OCI-LY3 (cell line): Measurements from ENCODE around the gene BBC3.

Source experiments
- H2AFZ ChIP-seq: fragments of 200-600, 300-600 bp; shearing (Covaris generic); 2 replicates; pipeline ENCODE4 v1.6.0; 2014; ENCODE audit warnings: antibody characterized with exemption, low read depth, low read length
- H3K27ac ChIP-seq: fragments of 200-600, 300-600 bp; sonication (generic); 2 replicates; pipeline ENCODE4 v1.5.1; 2014; ENCODE audit warnings: mild to moderate bottlenecking, low read length, moderate library complexity, mixed read lengths
- H3K27me3 ChIP-seq: fragments of 200-600, 300-600 bp; sonication (generic); 2 replicates; pipeline ENCODE4 v1.6.1; 2014; ENCODE audit warnings: low read depth, low read length, mixed read lengths
- H3K36me3 ChIP-seq: fragments of 200-600, 300-600 bp; sonication (generic); replicated peaks from 2 replicates; pipeline ENCODE3; 2014; ENCODE audit warnings: low read depth, low read length, mixed read lengths
- H3K4me1 ChIP-seq: fragments of 300-600, 200-600 bp; sonication (generic); 2 replicates; pipeline ENCODE4 v1.6.1; 2014; ENCODE audit warnings: low read length, mixed read lengths
- H3K4me2 ChIP-seq: fragments of 200-600, 300-600 bp; sonication (generic); 2 replicates; pipeline ENCODE4 v1.6.1; 2014; ENCODE audit warnings: low read length, mixed read lengths
- H3K4me3 ChIP-seq: fragments of 300-600, 200-600 bp; sonication (generic); 2 replicates; pipeline ENCODE4 v1.5.1; 2014; ENCODE audit warnings: antibody characterized with exemption, mild to moderate bottlenecking, low read length, moderate library complexity
- H3K79me2 ChIP-seq: fragments of 300-600, 200-600 bp; shearing (Covaris generic); 2 replicates; pipeline ENCODE4 v1.6.1; 2014; ENCODE audit warnings: mild to moderate bottlenecking, low read length, mixed read lengths
- H3K9ac ChIP-seq: fragments of 300-600, 200-600 bp; shearing (Covaris generic); 2 replicates; pipeline ENCODE4 v1.6.0; 2014; ENCODE audit warnings: mild to moderate bottlenecking, low read length, moderate library complexity
- H3K9me3 ChIP-seq: fragments of 200-600, 300-600 bp; shearing (Covaris generic); 2 replicates; pipeline ENCODE4 v1.6.1; 2014; ENCODE audit warnings: low read length, mixed read lengths; ENCODE audit not compliant: insufficient read depth
- H4K20me1 ChIP-seq: fragments of 200-600, 300-600 bp; sonication (generic); 2 replicates; pipeline ENCODE4 v1.6.1; 2016; ENCODE audit warnings: low read length, mixed read lengths; ENCODE audit not compliant: insufficient read depth
- CTCF ChIP-seq: fragments of 200-600, 300-600 bp; sonication (generic); IDR thresholded peaks from 2 replicates; pipeline ENCODE4 v1.5.1; 2014; ENCODE audit warnings: antibody characterized with exemption, low read length, low read depth
- EZH2phosphoT487 ChIP-seq: fragments of 200-600 bp; shearing (Covaris generic); IDR thresholded peaks from 2 replicates; pipeline ENCODE4 v1.6.1; 2018; ENCODE audit warnings: antibody characterized with exemption, mixed run types, low read depth

Gene BBC3

GRCh38 chr19:47274891-47275761, 44.1 kb upstream of the BBC3 start:
- Histone ChIP-seq H3K4me1 (peaks cover 10% of the 10 kb centered on the region), H2AFZ (no peak overlapping the region), H3K36me3 (peaks cover 4% of the 10 kb centered on the region), H4K20me1 (peaks cover 8% of the 10 kb centered on the region; the same call in 1 of the 2 replicates), H3K9me3 (no peaks in the 10 kb centered on the region), H3K27me3 (no peaks in the 10 kb centered on the region), H3K79me2 (no peaks in the 10 kb centered on the region), H3K27ac (no peak overlapping the region), H3K4me2 (peak overlapping the region; percentile 72), H3K4me3 (peak overlapping the region; percentile 76), H3K9ac (no peak overlapping the region)
- TF ChIP-seq CTCF, result no peak
- no peak for TF ChIP-seq EZH2phosphoT487

DNA sequence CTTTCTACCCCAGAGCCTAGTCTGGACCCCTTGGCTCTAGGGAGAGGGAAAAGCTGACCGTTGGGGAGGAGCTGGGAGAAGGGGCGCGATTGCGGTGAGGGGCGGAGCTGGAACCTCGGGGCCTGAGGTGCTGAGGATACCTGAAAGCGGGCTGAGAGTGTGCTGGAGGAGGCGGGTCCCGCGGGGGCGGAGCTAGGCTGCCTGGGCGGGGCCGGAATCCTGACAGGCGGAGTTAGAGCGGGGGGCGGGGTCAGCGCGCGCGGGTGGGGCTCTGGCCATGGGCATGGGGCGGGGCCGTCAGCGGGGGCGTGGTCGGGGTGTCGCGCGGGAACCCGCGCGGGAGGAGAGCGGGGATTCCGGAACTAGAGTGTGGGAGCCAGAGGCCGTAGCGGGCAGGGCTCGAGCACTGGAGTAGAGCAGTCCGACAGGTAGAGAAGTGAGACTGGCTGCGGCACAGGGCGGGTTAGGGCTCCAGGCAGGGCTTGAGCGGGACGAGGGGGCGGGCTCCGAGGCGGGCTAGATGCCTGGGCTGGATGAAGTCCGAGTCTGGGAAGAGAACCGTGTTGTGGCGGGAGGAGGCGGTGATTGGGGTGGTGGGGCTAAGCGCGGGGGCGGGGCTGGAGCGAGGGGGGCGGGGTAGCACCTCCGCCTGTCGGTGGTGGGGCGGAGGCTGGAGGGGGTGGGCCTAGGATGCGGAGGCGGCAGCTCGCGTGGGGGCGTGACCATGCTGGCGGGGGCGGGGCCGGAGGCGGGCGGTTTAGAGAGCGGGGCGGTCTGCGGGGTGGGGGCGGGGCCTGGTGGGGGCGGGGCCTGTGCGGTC, 43.3 kb upstream of the BBC3 start, which contains the start of gene INAFM1:
INAFM1 (plus strand) TSS at position 815 of the 820 bp plus-strand sequence. CDS start 35 bp downstream, outside the sequence.
- Histone ChIP-seq H3K9ac (peak within 1 kb of the TSS; percentile 95), H2AFZ (peak within 1 kb of the TSS; percentile 37; the same call in 1 of the 2 replicates)

GRCh38 chr19:47273313-47274070, 42.5 kb upstream of the BBC3 start:
- H3K27ac ChIP-seq, result peak overlapping the region; percentile 89
- peak overlapping the region; percentile 95 for H3K9ac ChIP-seq
- H3K4me1 ChIP-seq, result peaks cover 10% of the 10 kb centered on the region
- H3K4me3 ChIP-seq, result peak overlapping the region; percentile 88
- H3K4me2 ChIP-seq, result peak overlapping the region; percentile 93
- H3K36me3 ChIP-seq, result peaks cover 4% of the 10 kb centered on the region
- H4K20me1 ChIP-seq, result peaks cover 8% of the 10 kb centered on the region; the same call in 1 of the 2 replicates
- H2AFZ ChIP-seq, result peak overlapping the region; percentile 37; the same call in 1 of the 2 replicates
- no peaks in the 10 kb centered on the region for H3K79me2 ChIP-seq
- H3K9me3 ChIP-seq, result no peaks in the 10 kb centered on the region
- no peaks in the 10 kb centered on the region for H3K27me3 ChIP-seq
- TF ChIP-seq EZH2phosphoT487 (no peak), CTCF (no peak)

More for the DNA sequence above, 43.3 kb upstream of the BBC3 start, which contains the start of gene INAFM1:
- Histone ChIP-seq H4K20me1 (peaks cover 8% of the 10 kb centered on the region; the same call in 1 of the 2 replicates), H3K79me2 (no peaks in the 10 kb centered on the region), H3K4me1 (peaks cover 10% of the 10 kb centered on the region), H3K9me3 (no peaks in the 10 kb centered on the region), H3K36me3 (peaks cover 4% of the 10 kb centered on the region), H3K27me3 (no peaks in the 10 kb centered on the region), H3K4me2 (peak within 1 kb of the TSS; percentile 93), H3K27ac (peak within 1 kb of the TSS; percentile 89), H3K4me3 (peak within 1 kb of the TSS; percentile 88)
- TF ChIP-seq EZH2phosphoT487 (no peak), CTCF (no peak)
